ENCODE data around the gene SRP14. TPM values are rescaled to one million over a fixed set of nuclear protein-coding genes. Genes with fewer than 3 reads are reported as not detected.

Gene SRP14
- total RNA-seq, 1 experiment from 2014 or later: 168 TPM

DNA sequence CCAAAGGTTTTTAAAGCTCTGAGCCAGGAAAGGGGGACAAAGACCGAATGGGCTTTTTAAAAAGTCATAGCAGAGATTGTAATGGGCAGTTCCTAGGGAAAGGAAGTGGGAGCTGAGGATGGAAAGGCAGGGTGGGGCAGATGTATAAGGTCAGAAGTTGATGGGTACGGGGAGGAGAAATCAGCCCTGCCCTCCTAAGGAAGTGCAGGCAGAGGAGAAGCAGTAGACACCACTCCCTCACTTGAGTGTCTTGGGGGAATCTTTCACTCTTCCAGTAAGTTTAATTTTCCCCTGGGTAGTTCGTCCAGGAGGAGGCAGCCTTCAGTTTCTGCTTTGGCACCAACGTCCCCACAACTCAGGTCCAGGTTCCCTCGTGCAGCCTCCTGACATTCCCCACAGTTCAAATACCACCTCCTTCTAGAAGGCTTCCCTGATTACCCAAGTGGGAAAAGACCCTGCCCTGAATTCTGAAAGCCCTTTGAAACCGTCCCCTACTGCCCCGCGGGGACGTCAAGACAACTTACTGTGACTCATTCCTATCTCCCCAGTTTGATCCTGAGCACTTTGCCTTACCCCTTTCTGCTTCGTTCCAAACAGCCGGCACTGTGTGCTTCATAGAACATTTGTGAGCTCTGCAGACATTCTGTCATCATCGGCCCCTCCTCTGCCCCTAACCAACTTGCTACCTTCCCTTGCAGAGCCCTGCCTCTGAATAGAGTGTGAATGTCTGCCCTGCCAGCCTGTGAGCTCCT is 14.3 kb upstream of the SRP14 start:
- intact Hi-C loops (cut with micrococcal nuclease): no loop called here
- POLR2A ChIA-PET: no interaction called here

More for the DNA sequence above, 14.3 kb upstream of the SRP14 start:
- Histone ChIP-seq H3K9me3 (ENCODE audit: control insufficient read depth in 1 of 2, insufficient read depth in 1 of 2, low read depth in 1 of 2, low read length in 2 of 2) (no peaks in the 10 kb centered on the region), H3K9me2 (ENCODE audit: insufficient read depth) (no peaks in the 10 kb centered on the region), H3K4me1 (ENCODE audit: control insufficient read depth in 1 of 2, insufficient read depth in 2 of 2, low read length in 2 of 2) (no peaks in the 10 kb centered on the region; a peak in 1 of 4 replicates), H3K4me2 (ENCODE audit: low read length) (no peak overlapping the region), H3K36me3 (ENCODE audit: control insufficient read depth in 1 of 2, insufficient read depth in 2 of 2, low read length in 2 of 2) (no peaks in the 10 kb centered on the region), H3K9ac (ENCODE audit: low read length) (no peak overlapping the region), H4K20me1 (ENCODE audit: insufficient read depth) (no peaks in the 10 kb centered on the region), H3K27me3 (ENCODE audit: insufficient read depth, low read length) (no peaks in the 10 kb centered on the region), H2AFZ (ENCODE audit: low read depth, low read length, poor library complexity, severe bottlenecking) (no peak overlapping the region), H3K4me3 (replicated peaks in 1 of 2; ENCODE audit: low read depth in 1 of 2, low read length in 2 of 2) (no peak overlapping the region), H3K27ac (ENCODE audit: low read depth, low read length) (no peak overlapping the region), H3K79me2 (ENCODE audit: insufficient read depth, low read length) (no peaks in the 10 kb centered on the region)
- BruUV-seq (replicated peaks): no TSS peak
- ChIA-PET CTCF (interaction anchor here (1.2 kb wide), 1 partner anchor 222 kb away, joined by 3 read pairs; no protein-coding TSS in a partner anchor), RAD21 (ENCODE audit: low non-redundant PET in 1 of 2, low total read pairs in 2 of 2, uncharacterized antibody in 2 of 2, unreplicated experiment in 2 of 2) (no interaction called here)
- ATAC-seq (peak; percentile 35; the same call in 1 of the 2 replicates), DNase-seq (ENCODE audit: low read depth, low spot score) (no peak)
- no peak for TF ChIP-seq YY1 (IDR thresholded peaks at IDR 0.05; ENCODE audit: extremely low read depth, insufficient replicate concordance, low read depth, low read length)
- no peak for TF ChIP-seq POLR2A (IDR thresholded peaks at IDR 0.05; ENCODE audit: borderline replicate concordance, extremely low read depth, insufficient read depth, insufficient read length)
- no peak for TF ChIP-seq ZFX (IDR thresholded peaks at IDR 0.05)
- TF ChIP-seq, protein P1, sequence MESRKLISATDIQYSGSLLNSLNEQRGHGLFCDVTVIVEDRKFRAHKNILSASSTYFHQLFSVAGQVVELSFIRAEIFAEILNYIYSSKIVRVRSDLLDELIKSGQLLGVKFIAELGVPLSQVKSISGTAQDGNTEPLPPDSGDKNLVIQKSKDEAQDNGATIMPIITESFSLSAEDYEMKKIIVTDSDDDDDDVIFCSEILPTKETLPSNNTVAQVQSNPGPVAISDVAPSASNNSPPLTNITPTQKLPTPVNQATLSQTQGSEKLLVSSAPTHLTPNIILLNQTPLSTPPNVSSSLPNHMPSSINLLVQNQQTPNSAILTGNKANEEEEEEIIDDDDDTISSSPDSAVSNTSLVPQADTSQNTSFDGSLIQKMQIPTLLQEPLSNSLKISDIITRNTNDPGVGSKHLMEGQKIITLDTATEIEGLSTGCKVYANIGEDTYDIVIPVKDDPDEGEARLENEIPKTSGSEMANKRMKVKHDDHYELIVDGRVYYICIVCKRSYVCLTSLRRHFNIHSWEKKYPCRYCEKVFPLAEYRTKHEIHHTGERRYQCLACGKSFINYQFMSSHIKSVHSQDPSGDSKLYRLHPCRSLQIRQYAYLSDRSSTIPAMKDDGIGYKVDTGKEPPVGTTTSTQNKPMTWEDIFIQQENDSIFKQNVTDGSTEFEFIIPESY (IDR thresholded peaks at IDR 0.05; ENCODE audit: extremely low read depth, insufficient replicate concordance, low read length): no peak
- TF ChIP-seq SIN3A (IDR thresholded peaks at IDR 0.05; ENCODE audit: low read depth): no peak
- peak; percentile 40; the same call in 1 of the 2 replicates for TF ChIP-seq RAD21 (IDR thresholded peaks at IDR 0.05; ENCODE audit: low read depth)
- TF ChIP-seq POLR2AphosphoS5 (IDR thresholded peaks at IDR 0.05; ENCODE audit: low read depth, low read length): no peak
- TF ChIP-seq JUND (IDR thresholded peaks at IDR 0.05): no peak
- TF ChIP-seq SP1 (IDR thresholded peaks at IDR 0.05; ENCODE audit: low read depth): no peak
- no peak for TF ChIP-seq EGR1 (IDR thresholded peaks at IDR 0.05; ENCODE audit: low read depth)
- TF ChIP-seq, protein P2, sequence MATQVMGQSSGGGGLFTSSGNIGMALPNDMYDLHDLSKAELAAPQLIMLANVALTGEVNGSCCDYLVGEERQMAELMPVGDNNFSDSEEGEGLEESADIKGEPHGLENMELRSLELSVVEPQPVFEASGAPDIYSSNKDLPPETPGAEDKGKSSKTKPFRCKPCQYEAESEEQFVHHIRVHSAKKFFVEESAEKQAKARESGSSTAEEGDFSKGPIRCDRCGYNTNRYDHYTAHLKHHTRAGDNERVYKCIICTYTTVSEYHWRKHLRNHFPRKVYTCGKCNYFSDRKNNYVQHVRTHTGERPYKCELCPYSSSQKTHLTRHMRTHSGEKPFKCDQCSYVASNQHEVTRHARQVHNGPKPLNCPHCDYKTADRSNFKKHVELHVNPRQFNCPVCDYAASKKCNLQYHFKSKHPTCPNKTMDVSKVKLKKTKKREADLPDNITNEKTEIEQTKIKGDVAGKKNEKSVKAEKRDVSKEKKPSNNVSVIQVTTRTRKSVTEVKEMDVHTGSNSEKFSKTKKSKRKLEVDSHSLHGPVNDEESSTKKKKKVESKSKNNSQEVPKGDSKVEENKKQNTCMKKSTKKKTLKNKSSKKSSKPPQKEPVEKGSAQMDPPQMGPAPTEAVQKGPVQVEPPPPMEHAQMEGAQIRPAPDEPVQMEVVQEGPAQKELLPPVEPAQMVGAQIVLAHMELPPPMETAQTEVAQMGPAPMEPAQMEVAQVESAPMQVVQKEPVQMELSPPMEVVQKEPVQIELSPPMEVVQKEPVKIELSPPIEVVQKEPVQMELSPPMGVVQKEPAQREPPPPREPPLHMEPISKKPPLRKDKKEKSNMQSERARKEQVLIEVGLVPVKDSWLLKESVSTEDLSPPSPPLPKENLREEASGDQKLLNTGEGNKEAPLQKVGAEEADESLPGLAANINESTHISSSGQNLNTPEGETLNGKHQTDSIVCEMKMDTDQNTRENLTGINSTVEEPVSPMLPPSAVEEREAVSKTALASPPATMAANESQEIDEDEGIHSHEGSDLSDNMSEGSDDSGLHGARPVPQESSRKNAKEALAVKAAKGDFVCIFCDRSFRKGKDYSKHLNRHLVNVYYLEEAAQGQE (IDR thresholded peaks at IDR 0.05; ENCODE audit: low read depth): no peak
- no peak for TF ChIP-seq ZNF274 (IDR thresholded peaks at IDR 0.05; ENCODE audit: low read depth, low read length)
- TF ChIP-seq, protein P3, sequence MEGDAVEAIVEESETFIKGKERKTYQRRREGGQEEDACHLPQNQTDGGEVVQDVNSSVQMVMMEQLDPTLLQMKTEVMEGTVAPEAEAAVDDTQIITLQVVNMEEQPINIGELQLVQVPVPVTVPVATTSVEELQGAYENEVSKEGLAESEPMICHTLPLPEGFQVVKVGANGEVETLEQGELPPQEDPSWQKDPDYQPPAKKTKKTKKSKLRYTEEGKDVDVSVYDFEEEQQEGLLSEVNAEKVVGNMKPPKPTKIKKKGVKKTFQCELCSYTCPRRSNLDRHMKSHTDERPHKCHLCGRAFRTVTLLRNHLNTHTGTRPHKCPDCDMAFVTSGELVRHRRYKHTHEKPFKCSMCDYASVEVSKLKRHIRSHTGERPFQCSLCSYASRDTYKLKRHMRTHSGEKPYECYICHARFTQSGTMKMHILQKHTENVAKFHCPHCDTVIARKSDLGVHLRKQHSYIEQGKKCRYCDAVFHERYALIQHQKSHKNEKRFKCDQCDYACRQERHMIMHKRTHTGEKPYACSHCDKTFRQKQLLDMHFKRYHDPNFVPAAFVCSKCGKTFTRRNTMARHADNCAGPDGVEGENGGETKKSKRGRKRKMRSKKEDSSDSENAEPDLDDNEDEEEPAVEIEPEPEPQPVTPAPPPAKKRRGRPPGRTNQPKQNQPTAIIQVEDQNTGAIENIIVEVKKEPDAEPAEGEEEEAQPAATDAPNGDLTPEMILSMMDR (IDR thresholded peaks at IDR 0.05 in 2 of 3, conservative IDR thresholded peaks at IDR 0.05 in 1 of 3; ENCODE audit: borderline replicate concordance in 1 of 3, insufficient read depth in 1 of 3, low read depth in 2 of 3, low read length in 2 of 3): peak in 2 of 3 experiments; percentile 23 to 34; a peak in 2 of 6 replicates
- no peak for TF ChIP-seq EZH2phosphoT487 (IDR thresholded peaks at IDR 0.05; ENCODE audit: borderline replicate concordance)
- TF ChIP-seq CEBPB (IDR thresholded peaks at IDR 0.05; ENCODE audit: low read depth): no peak
- no peak for TF ChIP-seq CBX3 (IDR thresholded peaks at IDR 0.05; ENCODE audit: low read depth)
- TF ChIP-seq ELF1 (IDR thresholded peaks at IDR 0.05; ENCODE audit: borderline replicate concordance, low read depth): no peak
